Measurements from ENCODE around the gene NPM3. TPM values are rescaled to one million over a fixed set of nuclear protein-coding genes. Genes with fewer than 3 reads are reported as not detected.

The NPM3 gene
- total and polyA plus RNA-seq, 2 of the 13 experiments (the other 11 are each of a cell fraction or from before 2014, with no cell fraction given): 47.6 to 129 TPM

DNA sequence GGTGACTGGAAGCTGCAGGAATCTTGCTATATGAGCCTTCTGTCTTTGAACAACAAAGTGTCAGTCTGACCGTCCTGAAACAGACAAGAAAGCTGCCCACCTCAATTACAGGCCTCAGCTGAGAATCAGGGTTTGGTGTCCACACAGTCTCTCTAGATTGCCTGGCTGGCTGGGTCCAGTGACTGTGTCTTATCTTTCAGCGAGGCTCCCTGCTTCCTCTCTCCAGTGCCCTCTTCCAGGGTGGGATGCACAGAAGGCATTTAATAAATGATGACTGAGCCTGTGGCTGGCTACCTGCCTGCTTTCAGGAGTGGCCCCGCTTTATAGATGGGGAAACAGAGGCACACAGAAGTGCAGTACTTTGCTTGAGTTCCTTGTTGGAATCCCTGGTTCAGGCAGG is 34.8 kb downstream of the NPM3 start (continued):
- TF ChIP-seq, protein P1, sequence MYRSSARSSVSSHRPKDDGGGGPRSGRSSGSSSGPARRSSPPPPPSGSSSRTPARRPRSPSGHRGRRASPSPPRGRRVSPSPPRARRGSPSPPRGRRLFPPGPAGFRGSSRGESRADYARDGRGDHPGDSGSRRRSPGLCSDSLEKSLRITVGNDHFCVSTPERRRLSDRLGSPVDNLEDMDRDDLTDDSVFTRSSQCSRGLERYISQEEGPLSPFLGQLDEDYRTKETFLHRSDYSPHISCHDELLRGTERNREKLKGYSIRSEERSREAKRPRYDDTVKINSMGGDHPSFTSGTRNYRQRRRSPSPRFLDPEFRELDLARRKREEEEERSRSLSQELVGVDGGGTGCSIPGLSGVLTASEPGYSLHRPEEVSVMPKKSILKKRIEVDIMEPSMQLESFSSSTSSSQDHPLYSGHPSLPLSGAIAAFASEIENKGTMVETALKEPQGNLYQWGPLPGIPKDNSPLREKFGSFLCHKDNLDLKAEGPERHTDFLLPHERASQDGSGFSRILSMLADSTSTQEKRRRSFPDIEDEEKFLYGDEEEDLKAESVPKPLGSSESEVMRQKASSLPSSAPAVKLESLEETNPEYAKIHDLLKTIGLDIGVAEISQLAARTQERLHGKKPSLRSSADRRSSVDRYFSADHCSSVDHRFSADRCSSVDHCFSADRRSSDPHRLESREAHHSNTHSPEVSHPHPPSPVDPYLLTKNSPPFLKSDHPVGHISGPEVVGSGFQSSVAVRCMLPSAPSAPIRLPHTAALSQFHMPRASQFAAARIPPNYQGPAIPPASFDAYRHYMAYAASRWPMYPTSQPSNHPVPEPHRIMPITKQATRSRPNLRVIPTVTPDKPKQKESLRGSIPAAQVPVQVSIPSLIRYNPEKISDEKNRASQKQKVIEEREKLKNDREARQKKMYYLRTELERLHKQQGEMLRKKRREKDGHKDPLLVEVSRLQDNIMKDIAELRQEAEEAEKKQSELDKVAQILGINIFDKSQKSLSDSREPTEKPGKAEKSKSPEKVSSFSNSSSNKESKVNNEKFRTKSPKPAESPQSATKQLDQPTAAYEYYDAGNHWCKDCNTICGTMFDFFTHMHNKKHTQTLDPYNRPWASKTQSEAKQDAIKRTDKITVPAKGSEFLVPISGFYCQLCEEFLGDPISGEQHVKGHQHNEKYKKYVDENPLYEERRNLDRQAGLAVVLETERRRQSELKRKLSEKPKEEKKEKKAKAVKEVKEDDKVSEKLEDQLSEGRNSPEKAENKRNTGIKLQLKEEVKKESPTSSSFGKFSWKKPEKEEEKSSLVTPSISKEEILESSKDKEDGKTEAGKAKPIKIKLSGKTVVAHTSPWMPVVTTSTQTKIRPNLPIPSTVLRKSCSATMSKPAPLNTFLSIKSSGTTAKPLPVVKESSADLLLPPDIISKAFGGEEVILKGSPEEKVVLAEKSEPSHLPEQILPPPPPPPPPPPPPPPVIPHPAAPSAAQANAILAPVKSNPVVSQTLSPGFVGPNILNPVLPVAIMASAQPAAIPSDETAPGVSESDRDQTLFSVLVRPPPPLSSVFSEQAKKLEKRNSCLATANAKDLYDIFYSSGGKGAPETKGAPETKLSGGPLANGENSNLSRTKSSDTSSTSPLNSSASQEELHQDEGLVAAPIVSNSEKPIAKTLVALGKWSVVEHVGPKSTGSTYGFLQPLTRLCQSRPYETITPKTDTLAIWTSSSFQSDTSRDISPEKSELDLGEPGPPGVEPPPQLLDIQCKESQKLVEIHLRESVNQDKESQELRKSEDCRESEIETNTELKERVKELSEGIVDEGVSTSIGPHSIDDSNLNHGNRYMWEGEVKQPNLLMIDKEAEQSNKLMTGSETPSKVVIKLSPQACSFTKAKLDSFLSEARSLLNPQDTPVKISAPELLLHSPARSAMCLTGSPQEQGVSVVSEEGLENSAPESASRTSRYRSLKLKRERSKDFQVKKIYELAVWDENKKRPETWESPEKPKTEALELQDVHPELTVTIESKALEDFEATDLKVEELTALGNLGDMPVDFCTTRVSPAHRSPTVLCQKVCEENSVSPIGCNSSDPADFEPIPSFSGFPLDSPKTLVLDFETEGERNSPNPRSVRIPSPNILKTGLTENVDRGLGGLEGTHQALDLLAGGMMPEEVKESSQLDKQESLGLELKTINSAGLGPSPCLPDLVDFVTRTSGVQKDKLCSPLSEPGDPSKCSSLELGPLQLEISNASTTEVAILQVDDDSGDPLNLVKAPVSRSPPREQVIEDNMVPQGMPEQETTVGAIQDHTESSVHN (CRISPR knock-in tag; IDR thresholded peaks at IDR 0.05): no peak
- TF ChIP-seq DBP (CRISPR knock-in tag; IDR thresholded peaks at IDR 0.05; ENCODE audit: not compliant biosample characterization): no peak

All from HepG2 (cell line).